PC-3 (cell line): ENCODE data around the gene ABAT. TPM values are rescaled to one million over a fixed set of nuclear protein-coding genes. Genes with fewer than 3 reads are reported as not detected.

Experiments
- ATAC-seq: fragments of 200-7000 bp; cut with Tn5 transposase; 2 replicates; pipeline ENCODE4 v1.9.1; 2020; ENCODE audit warnings: mild to moderate bottlenecking, moderate library complexity
- BruUV-seq: library from RNA; stranded (reverse); fragments of 400-500 nt; replicated peaks from 2 replicates; lab custom pipeline; 2021; lab: Mats Ljungman, UMichigan
- CTCF ChIA-PET: fragments of 300-600 bp; sonication (Branson Sonifier 250); formaldehyde crosslinking; loops from one replicate; lab custom pipeline; 2022; ENCODE audit warnings: antibody characterized with exemption; lab: Charles Lee
- POLR2A ChIA-PET: fragments of 300-600 bp; sonication (Branson Sonifier 250); formaldehyde crosslinking; loops from one replicate; lab custom pipeline; 2022; ENCODE audit warnings: antibody characterized with exemption; ENCODE audit not compliant: unreplicated experiment; lab: Charles Lee
- DNase-seq: peaks from one replicate; pipeline ENCODE4 v3.0.0-alpha.2; 2015
- H2AFZ ChIP-seq: fragments of 300-600 bp; sonication (generic); 2 replicates; pipeline ENCODE4 v1.6.0; 2016; ENCODE audit warnings: antibody characterized with exemption, low read length
- H3F3A ChIP-seq: fragments of 300-600 bp; sonication (generic); one replicate; pipeline ENCODE4 v1.6.0; 2017; ENCODE audit warnings: antibody characterized with exemption, low read length, control low read depth, mild to moderate bottlenecking; ENCODE audit not compliant: unreplicated experiment
- H3K27ac ChIP-seq: fragments of 300-600 bp; sonication (generic); 2 replicates; pipeline ENCODE4 v1.5.1; 2016; ENCODE audit warnings: mild to moderate bottlenecking, low read length
- H3K27me3 ChIP-seq: fragments of 300-600 bp; sonication (generic); 2 replicates; pipeline ENCODE4 v1.6.1; 2016; ENCODE audit warnings: low read length, mixed read lengths
- H3K36me3 ChIP-seq: fragments of 300-600 bp; sonication (generic); 2 replicates; pipeline ENCODE4 v1.6.1; 2016; ENCODE audit warnings: low read depth, mixed run types, low read length, mixed read lengths
- H3K4me1 ChIP-seq: fragments of 300-600 bp; sonication (generic); 2 replicates; pipeline ENCODE4 v1.5.1; 2016; ENCODE audit warnings: low read length; ENCODE audit not compliant: insufficient read depth
- H3K4me2 ChIP-seq: fragments of 300-600 bp; sonication (generic); 2 replicates; pipeline ENCODE4 v1.6.0; 2016; ENCODE audit warnings: low read length
- H3K4me3 ChIP-seq: fragments of 300-600 bp; sonication (generic); 2 replicates; pipeline ENCODE4 v1.5.1; 2016; ENCODE audit warnings: mild to moderate bottlenecking, low read length, mixed read lengths
- H3K79me2 ChIP-seq: fragments of 300-600 bp; sonication (generic); 2 replicates; pipeline ENCODE4 v1.6.1; 2017; ENCODE audit warnings: low read length, mixed read lengths
- H3K9ac ChIP-seq: fragments of 300-600 bp; sonication (generic); 2 replicates; pipeline ENCODE4 v1.6.0; 2016; ENCODE audit warnings: mild to moderate bottlenecking, low read length
- H3K9me2 ChIP-seq: fragments of 300-600 bp; sonication (generic); replicated peaks from 2 replicates; pipeline ENCODE4 v1.6.1; 2016; ENCODE audit warnings: mixed run types, low read length, mixed read lengths
- H3K9me3 ChIP-seq: fragments of 300-600 bp; sonication (generic); 2 replicates; pipeline ENCODE4 v1.6.1; 2016; ENCODE audit warnings: low read length, mixed read lengths
- H4K20me1 ChIP-seq: fragments of 300-600 bp; sonication (generic); 2 replicates; pipeline ENCODE4 v1.6.1; 2016; ENCODE audit warnings: low read length, mixed read lengths
- CTCF ChIP-seq: fragments of 300-600 bp; sonication (generic); conservative IDR thresholded peaks from 2 replicates; pipeline ENCODE4 v1.5.1; 2017; ENCODE audit warnings: antibody characterized with exemption, low read depth, mild to moderate bottlenecking, low read length
- EZH2 ChIP-seq: fragments of 300-600 bp; sonication (generic); IDR thresholded peaks from one replicate; pipeline ENCODE4 v1.6.1; 2017; ENCODE audit warnings: antibody characterized with exemption, mild to moderate bottlenecking, low read length; ENCODE audit not compliant: unreplicated experiment
- EZH2phosphoT487 ChIP-seq: fragments of 300-600 bp; sonication (generic); IDR thresholded peaks from 2 replicates; pipeline ENCODE4 v1.6.1; 2018; ENCODE audit warnings: mild to moderate bottlenecking, antibody characterized with exemption, low read length, borderline replicate concordance
- intact Hi-C: fragments of 100-400 bp; cut with micrococcal nuclease; formaldehyde crosslinking; loops from 2 replicates; pipeline ENCODE4 v1.9.0; 2023
- total RNA-seq: library from RNA; depleted of rRNA; stranded (reverse); fragments of >200 nt; gene quantifications from 2 replicates; pipeline ENCODE4 v1.2.3, GENCODE V29; 2014

The ABAT gene
- total RNA-seq, 1 experiment from 2014 or later, result 0.95 TPM

DNA sequence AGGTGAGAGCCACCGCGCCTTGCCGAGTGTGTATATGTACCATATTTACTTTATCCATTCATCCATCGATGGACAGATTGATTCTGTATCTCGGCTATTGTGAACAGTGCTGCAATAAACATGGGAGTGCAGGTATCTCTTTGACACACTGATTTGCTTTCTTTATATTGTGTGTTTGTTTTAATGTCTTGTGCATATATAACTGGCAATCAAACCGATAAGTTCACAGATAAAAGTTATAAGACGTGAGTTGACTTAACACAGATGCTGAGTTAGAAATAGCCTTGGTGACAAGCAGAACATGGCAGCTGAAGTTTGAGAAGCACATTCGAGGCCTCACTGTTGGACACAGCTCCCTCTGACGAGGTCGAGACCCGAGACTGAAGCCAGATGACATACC is 99.8 kb downstream of the ABAT start:
- no peak for DNase-seq
- Histone ChIP-seq H3K4me2 (no peak overlapping the region), H3K4me1 (no peaks in the 10 kb centered on the region), H3K9ac (no peak overlapping the region), H2AFZ (no peak overlapping the region), H3K79me2 (no peaks in the 10 kb centered on the region), H3K9me2 (no peaks in the 10 kb centered on the region), H3K36me3 (no peaks in the 10 kb centered on the region), H3F3A (no peaks in the 10 kb centered on the region), H3K4me3 (no peak overlapping the region), H3K27ac (no peak overlapping the region), H3K27me3 (no peaks in the 10 kb centered on the region), H3K9me3 (no peaks in the 10 kb centered on the region), H4K20me1 (no peaks in the 10 kb centered on the region)
- no peak for TF ChIP-seq CTCF
- no peak for TF ChIP-seq EZH2phosphoT487
- TF ChIP-seq EZH2, result no peak
- intact Hi-C loops, result no loop called here
- ATAC-seq, result no peak
- CTCF ChIA-PET, result no interaction called here
- POLR2A ChIA-PET, result no interaction called here
- BruUV-seq, result no TSS peak

DNA sequence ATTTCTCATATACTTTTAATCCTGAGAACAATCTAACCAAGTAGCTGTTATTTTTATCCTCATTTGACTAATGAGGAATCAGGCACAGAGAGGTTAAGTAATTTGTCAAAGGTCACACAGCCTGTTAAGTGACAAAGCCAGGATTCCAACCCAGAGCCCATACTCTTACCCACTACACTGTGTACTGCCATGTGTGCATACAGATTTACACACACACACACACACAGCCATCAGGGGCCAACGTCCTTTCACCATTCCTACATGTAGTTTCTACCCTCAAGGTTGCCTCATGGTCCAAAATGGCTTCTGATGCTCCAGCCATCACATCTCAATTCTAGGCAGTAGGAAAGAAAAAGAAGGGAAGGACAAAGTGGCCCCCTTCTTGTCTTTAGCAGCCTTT is 100.9 kb downstream of the ABAT start:
- DNase-seq, result no peak
- POLR2A ChIA-PET, result no interaction called here
- no peaks in the 10 kb centered on the region for H3K27me3 ChIP-seq
- CTCF ChIA-PET, result no interaction called here
- TF ChIP-seq EZH2 (no peak), EZH2phosphoT487 (no peak), CTCF (no peak)
- H3K9me2 ChIP-seq, result no peaks in the 10 kb centered on the region
- no peaks in the 10 kb centered on the region for H3K36me3 ChIP-seq
- no peak overlapping the region for H3K27ac ChIP-seq
- intact Hi-C loops, result no loop called here
- no peaks in the 10 kb centered on the region for H3K4me1 ChIP-seq
- no TSS peak for BruUV-seq
- H2AFZ ChIP-seq, result no peak overlapping the region
- no peaks in the 10 kb centered on the region for H3K9me3 ChIP-seq
- ATAC-seq, result no peak
- H3K4me3 ChIP-seq, result no peak overlapping the region
- H4K20me1 ChIP-seq, result no peaks in the 10 kb centered on the region
- H3K9ac ChIP-seq, result no peak overlapping the region
- no peaks in the 10 kb centered on the region for H3F3A ChIP-seq
- no peaks in the 10 kb centered on the region for H3K79me2 ChIP-seq
- no peak overlapping the region for H3K4me2 ChIP-seq

DNA sequence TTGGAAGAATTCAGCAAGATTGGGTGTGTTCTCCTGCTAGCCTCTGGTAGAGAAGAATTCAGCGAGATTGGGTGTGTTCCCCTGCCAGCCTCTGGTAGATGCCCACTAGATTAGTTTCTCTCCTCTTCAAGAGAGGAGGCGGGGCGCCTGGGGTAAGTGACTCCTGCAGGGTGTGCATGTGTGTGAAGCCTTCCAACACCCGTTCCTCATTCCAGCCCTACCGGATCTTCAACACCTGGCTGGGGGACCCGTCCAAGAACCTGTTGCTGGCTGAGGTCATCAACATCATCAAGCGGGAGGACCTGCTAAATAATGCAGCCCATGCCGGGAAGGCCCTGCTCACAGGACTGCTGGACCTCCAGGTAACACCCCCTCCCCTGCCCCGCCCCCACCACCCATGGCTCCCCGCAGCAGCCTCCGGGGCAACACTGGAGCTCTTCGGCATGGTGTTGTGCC is 101.7 kb downstream of the ABAT start:
- intact Hi-C loops, result no loop called here
- no TSS peak for BruUV-seq
- no peak overlapping the region for H3K4me2 ChIP-seq
- no peaks in the 10 kb centered on the region for H3K4me1 ChIP-seq
- no peaks in the 10 kb centered on the region for H3K9me3 ChIP-seq
- no peaks in the 10 kb centered on the region for H3K79me2 ChIP-seq
- ChIA-PET POLR2A (no interaction called here), CTCF (no interaction called here)
- H3K27ac ChIP-seq, result no peak overlapping the region
- H3K4me3 ChIP-seq, result no peak overlapping the region
- TF ChIP-seq EZH2phosphoT487, result no peak
- TF ChIP-seq CTCF, result no peak
- no peak for TF ChIP-seq EZH2
- no peaks in the 10 kb centered on the region for H3K9me2 ChIP-seq
- no peak overlapping the region for H3K9ac ChIP-seq
- no peaks in the 10 kb centered on the region for H3F3A ChIP-seq
- H2AFZ ChIP-seq, result no peak overlapping the region
- DNase-seq, result peak; percentile 32
- no peaks in the 10 kb centered on the region for H3K27me3 ChIP-seq
- H4K20me1 ChIP-seq, result no peaks in the 10 kb centered on the region
- H3K36me3 ChIP-seq, result no peaks in the 10 kb centered on the region
- ATAC-seq, result no peak
